OCI-LY3 (cell line): ENCODE data around the gene SLC22A4.

Experiments used
- EZH2phosphoT487 ChIP-seq: fragments of 200-600 bp; shearing (Covaris generic); IDR thresholded peaks from 2 replicates; pipeline ENCODE4 v1.6.1; 2018; ENCODE audit warnings: antibody characterized with exemption, mixed run types, low read depth
- TF ChIP-seq, protein P1 (sequence below): fragments of 200-600, 300-600 bp; sonication (generic); IDR thresholded peaks from 2 replicates; pipeline ENCODE4 v1.5.1; 2014; ENCODE audit warnings: antibody characterized with exemption, low read length, low read depth

DNA sequence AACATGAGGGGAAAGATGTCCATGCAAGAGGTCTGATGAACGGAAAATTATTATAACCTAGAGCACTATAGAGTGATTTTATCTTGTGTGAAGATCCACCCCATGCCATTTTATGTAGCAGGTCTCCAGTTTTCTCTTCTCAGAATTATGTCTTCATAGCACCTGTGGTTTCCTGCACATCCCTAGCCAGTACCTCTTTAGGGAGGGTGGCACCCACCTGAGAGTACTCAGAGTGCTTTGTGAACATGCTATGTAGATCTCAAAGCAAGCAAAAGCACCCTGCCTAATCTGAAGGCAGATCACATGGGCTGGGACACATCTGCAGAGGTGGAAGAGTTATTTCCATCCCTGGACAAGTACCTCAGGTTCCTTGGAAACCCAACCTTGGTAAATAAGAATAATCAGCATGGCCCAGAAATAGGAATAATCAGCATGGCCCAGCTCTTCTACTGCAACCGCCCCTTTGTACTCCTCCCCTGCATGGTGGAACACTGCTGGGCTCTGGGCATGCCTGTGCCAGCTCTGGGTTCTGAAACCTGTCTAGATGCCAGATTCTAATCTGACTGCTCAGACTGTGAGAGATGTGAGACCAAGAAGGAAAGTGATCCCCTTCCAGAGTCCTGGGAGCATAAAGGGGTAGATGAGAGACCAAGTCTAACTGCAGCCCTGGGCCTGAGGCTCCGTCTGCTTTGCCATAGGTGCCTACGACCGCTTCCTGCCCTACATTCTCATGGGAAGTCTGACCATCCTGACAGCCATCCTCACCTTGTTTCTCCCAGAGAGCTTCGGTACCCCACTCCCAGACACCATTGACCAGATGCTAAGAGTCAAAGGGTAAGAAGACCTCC, 99.0 kb downstream of the SLC22A4 start:
- TF ChIP-seq, protein P1, sequence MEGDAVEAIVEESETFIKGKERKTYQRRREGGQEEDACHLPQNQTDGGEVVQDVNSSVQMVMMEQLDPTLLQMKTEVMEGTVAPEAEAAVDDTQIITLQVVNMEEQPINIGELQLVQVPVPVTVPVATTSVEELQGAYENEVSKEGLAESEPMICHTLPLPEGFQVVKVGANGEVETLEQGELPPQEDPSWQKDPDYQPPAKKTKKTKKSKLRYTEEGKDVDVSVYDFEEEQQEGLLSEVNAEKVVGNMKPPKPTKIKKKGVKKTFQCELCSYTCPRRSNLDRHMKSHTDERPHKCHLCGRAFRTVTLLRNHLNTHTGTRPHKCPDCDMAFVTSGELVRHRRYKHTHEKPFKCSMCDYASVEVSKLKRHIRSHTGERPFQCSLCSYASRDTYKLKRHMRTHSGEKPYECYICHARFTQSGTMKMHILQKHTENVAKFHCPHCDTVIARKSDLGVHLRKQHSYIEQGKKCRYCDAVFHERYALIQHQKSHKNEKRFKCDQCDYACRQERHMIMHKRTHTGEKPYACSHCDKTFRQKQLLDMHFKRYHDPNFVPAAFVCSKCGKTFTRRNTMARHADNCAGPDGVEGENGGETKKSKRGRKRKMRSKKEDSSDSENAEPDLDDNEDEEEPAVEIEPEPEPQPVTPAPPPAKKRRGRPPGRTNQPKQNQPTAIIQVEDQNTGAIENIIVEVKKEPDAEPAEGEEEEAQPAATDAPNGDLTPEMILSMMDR, result no peak
- TF ChIP-seq EZH2phosphoT487, result no peak
